ENCODE data around the gene SGCD.

SGCD gene

DNA sequence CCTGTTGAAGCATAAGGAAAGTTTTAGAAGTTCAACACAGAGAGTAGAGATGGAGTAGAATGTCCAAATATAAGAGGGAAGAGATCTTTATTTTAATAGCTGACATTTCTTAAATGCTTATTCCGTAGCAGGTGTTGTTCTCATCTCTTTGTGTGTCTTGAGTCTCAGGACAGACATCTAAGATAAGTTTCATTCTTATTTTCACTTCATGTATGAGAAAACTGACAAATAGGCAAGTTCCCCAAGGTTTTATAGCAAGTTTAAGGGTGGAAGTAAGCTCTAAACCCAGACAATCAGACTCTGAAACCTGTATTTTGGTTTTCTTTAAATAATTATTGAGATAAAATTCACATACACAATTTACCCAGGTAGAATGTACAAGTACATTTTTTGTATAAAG is 294.8 kb downstream of the SGCD start:
- Histone ChIP-seq H4K20me1 (ENCODE audit: insufficient read depth, low read length) (no peaks in the 10 kb centered on the region), H3K27me3 (ENCODE audit: low read depth, low read length) (no peaks in the 10 kb centered on the region), H3K4me3 (ENCODE audit: low read length) (no peak overlapping the region), H3K9me3 (ENCODE audit: insufficient read depth, low read length) (no peaks in the 10 kb centered on the region), H2AFZ (ENCODE audit: low read depth, low read length) (no peak overlapping the region), H3K36me3 (replicated peaks; ENCODE audit: low read depth, low read length) (no peaks in the 10 kb centered on the region), H3K4me1 (ENCODE audit: low read length) (no peaks in the 10 kb centered on the region), H3K4me2 (ENCODE audit: low read length) (no peak overlapping the region), H3K9ac (ENCODE audit: low read length) (no peak overlapping the region), H3K27ac (ENCODE audit: low read length) (no peak overlapping the region), H3K79me2 (ENCODE audit: low read length) (no peaks in the 10 kb centered on the region)
- no peak for TF ChIP-seq EZH2phosphoT487 (IDR thresholded peaks at IDR 0.05; ENCODE audit: low read depth)
- TF ChIP-seq, protein P1, sequence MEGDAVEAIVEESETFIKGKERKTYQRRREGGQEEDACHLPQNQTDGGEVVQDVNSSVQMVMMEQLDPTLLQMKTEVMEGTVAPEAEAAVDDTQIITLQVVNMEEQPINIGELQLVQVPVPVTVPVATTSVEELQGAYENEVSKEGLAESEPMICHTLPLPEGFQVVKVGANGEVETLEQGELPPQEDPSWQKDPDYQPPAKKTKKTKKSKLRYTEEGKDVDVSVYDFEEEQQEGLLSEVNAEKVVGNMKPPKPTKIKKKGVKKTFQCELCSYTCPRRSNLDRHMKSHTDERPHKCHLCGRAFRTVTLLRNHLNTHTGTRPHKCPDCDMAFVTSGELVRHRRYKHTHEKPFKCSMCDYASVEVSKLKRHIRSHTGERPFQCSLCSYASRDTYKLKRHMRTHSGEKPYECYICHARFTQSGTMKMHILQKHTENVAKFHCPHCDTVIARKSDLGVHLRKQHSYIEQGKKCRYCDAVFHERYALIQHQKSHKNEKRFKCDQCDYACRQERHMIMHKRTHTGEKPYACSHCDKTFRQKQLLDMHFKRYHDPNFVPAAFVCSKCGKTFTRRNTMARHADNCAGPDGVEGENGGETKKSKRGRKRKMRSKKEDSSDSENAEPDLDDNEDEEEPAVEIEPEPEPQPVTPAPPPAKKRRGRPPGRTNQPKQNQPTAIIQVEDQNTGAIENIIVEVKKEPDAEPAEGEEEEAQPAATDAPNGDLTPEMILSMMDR (IDR thresholded peaks at IDR 0.05; ENCODE audit: low read depth, low read length), result no peak

DNA sequence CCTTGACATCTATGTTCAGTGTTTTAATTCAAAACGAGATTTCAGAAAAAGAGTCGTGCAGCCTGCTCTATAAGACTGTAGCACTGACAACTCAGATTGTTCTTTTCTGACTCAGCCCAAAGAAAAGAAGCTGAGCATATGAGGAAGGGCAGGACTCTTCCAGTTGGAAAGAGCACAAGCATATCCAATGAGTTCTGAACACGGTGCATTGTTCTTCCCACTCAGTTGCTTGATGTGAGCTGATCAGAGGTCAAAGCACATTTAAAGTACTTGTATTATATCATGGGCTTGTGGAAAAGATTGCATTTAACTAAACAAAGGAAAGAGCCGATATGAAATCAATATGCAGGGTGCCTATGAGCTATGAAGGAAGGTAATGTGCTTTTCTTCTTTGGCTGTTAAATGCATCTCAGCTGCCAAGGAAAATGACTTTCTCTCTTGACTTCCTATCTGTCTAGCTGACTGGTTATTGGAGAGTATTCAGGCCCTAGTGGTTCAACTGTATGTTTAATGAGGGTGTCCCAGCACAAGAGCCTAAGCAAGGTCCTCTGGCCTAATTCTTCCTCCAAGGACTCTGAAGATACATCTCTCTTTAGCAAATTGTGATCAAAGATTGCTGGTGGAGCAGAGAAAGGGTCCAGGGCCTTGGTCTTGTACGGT is 296.5 kb downstream of the SGCD start:
- H4K20me1 ChIP-seq (ENCODE audit: insufficient read depth, low read length), result no peaks in the 10 kb centered on the region
- no peak overlapping the region for H3K4me3 ChIP-seq (ENCODE audit: low read length)
- H3K36me3 ChIP-seq (replicated peaks; ENCODE audit: low read depth, low read length), result no peaks in the 10 kb centered on the region
- H3K27ac ChIP-seq (ENCODE audit: low read length), result no peak overlapping the region
- no peaks in the 10 kb centered on the region for H3K4me1 ChIP-seq (ENCODE audit: low read length)
- no peaks in the 10 kb centered on the region for H3K27me3 ChIP-seq (ENCODE audit: low read depth, low read length)
- no peaks in the 10 kb centered on the region for H3K9me3 ChIP-seq (ENCODE audit: insufficient read depth, low read length)
- no peak overlapping the region for H2AFZ ChIP-seq (ENCODE audit: low read depth, low read length)
- no peak for TF ChIP-seq EZH2phosphoT487 (IDR thresholded peaks at IDR 0.05; ENCODE audit: low read depth)
- TF ChIP-seq, protein P1 (IDR thresholded peaks at IDR 0.05; ENCODE audit: low read depth, low read length), result no peak
- H3K9ac ChIP-seq (ENCODE audit: low read length), result no peak overlapping the region
- H3K4me2 ChIP-seq (ENCODE audit: low read length), result no peak overlapping the region
- H3K79me2 ChIP-seq (ENCODE audit: low read length), result no peaks in the 10 kb centered on the region

- H3K36me3 ChIP-seq (replicated peaks; ENCODE audit: low read depth, low read length), result no peaks in the 10 kb centered on the region
- TF ChIP-seq, protein P1 (IDR thresholded peaks at IDR 0.05; ENCODE audit: low read depth, low read length), result no peak
- TF ChIP-seq EZH2phosphoT487 (IDR thresholded peaks at IDR 0.05; ENCODE audit: low read depth), result no peak
- H3K4me3 ChIP-seq (ENCODE audit: low read length), result no peak overlapping the region
- H3K4me1 ChIP-seq (ENCODE audit: low read length), result no peaks in the 10 kb centered on the region
- H3K27me3 ChIP-seq (ENCODE audit: low read depth, low read length), result no peaks in the 10 kb centered on the region
- no peaks in the 10 kb centered on the region for H4K20me1 ChIP-seq (ENCODE audit: insufficient read depth, low read length)
- no peak overlapping the region for H3K9ac ChIP-seq (ENCODE audit: low read length)
- H3K4me2 ChIP-seq (ENCODE audit: low read length), result no peak overlapping the region
- no peaks in the 10 kb centered on the region for H3K9me3 ChIP-seq (ENCODE audit: insufficient read depth, low read length)
- H3K27ac ChIP-seq (ENCODE audit: low read length), result no peak overlapping the region
- H2AFZ ChIP-seq (ENCODE audit: low read depth, low read length), result no peak overlapping the region
- H3K79me2 ChIP-seq (ENCODE audit: low read length), result no peaks in the 10 kb centered on the region
Measured at GRCh38 chr5:156624686-156625085, 297.7 kb downstream of the SGCD start.

GRCh38 chr5:156628421-156628820 is 301.5 kb downstream of the SGCD start:
- H3K4me1 ChIP-seq (ENCODE audit: low read length), result no peaks in the 10 kb centered on the region
- H4K20me1 ChIP-seq (ENCODE audit: insufficient read depth, low read length), result no peaks in the 10 kb centered on the region
- H2AFZ ChIP-seq (ENCODE audit: low read depth, low read length), result no peak overlapping the region
- no peaks in the 10 kb centered on the region for H3K79me2 ChIP-seq (ENCODE audit: low read length)
- no peaks in the 10 kb centered on the region for H3K36me3 ChIP-seq (replicated peaks; ENCODE audit: low read depth, low read length)
- no peak overlapping the region for H3K9ac ChIP-seq (ENCODE audit: low read length)
- no peak overlapping the region for H3K27ac ChIP-seq (ENCODE audit: low read length)
- no peak overlapping the region for H3K4me3 ChIP-seq (ENCODE audit: low read length)
- no peak overlapping the region for H3K4me2 ChIP-seq (ENCODE audit: low read length)
- TF ChIP-seq, protein P1 (IDR thresholded peaks at IDR 0.05; ENCODE audit: low read depth, low read length), result no peak
- no peak for TF ChIP-seq EZH2phosphoT487 (IDR thresholded peaks at IDR 0.05; ENCODE audit: low read depth)
- no peaks in the 10 kb centered on the region for H3K27me3 ChIP-seq (ENCODE audit: low read depth, low read length)
- H3K9me3 ChIP-seq (ENCODE audit: insufficient read depth, low read length), result no peaks in the 10 kb centered on the region
